Esophagus squamous epithelium (tissue), 4 donors: ENCODE measurements around the gene KDM5B.

Source experiments
- POLR2A ChIP-seq, 4 donors: fragments of 450-650 bp; IDR thresholded peaks; one replicate each; pipeline ENCODE4 v1.6.1; 2017; ENCODE audit warnings: antibody characterized with exemption in 4 of 4, mild to moderate bottlenecking in 4 of 4, moderate library complexity in 3 of 4
- TF ChIP-seq, protein P1 (sequence below), 6 experiments: fragments of 450-650 bp in 4 of 6; fragments of 200-600 bp in 2 of 6; sonication (generic) in 2 of 6; IDR thresholded peaks; one replicate each; pipeline ENCODE4 v1.5.1; 2016 to 2019; ENCODE audit warnings: antibody characterized with exemption in 6 of 6, mild to moderate bottlenecking in 4 of 6, moderate library complexity in 4 of 6

DNA sequence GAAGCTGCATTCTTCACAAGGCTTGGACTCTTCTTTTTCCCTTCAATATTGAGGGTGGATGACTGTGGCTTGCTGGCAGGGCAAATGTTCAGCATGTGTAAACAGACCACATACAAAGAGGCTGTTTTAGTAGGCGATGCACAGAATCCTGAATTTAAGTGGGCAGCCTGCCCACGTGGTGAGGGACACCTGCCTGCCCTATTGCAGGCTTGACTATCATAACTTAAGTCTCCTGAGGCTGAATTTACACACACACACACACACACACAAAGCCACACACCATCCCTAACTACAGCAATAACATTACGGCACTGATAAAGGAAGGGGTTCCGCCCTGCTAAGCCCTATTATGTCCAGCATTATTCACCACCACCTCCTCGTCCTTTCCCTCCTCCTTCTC lies 113.9 kb downstream of the KDM5B start:
- TF ChIP-seq, protein P1, sequence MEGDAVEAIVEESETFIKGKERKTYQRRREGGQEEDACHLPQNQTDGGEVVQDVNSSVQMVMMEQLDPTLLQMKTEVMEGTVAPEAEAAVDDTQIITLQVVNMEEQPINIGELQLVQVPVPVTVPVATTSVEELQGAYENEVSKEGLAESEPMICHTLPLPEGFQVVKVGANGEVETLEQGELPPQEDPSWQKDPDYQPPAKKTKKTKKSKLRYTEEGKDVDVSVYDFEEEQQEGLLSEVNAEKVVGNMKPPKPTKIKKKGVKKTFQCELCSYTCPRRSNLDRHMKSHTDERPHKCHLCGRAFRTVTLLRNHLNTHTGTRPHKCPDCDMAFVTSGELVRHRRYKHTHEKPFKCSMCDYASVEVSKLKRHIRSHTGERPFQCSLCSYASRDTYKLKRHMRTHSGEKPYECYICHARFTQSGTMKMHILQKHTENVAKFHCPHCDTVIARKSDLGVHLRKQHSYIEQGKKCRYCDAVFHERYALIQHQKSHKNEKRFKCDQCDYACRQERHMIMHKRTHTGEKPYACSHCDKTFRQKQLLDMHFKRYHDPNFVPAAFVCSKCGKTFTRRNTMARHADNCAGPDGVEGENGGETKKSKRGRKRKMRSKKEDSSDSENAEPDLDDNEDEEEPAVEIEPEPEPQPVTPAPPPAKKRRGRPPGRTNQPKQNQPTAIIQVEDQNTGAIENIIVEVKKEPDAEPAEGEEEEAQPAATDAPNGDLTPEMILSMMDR (IDR thresholded peaks at IDR 0.05) = no peak
- no peak for TF ChIP-seq POLR2A (IDR thresholded peaks at IDR 0.05)
